ENCODE measurements around the gene DNAL1.
"Not testable (repeated sequence)": the region's sequence is repeated elsewhere in the genome, so short reads cannot be mapped to it uniquely, and the experiment has no call there.

The DNAL1 gene

DNA sequence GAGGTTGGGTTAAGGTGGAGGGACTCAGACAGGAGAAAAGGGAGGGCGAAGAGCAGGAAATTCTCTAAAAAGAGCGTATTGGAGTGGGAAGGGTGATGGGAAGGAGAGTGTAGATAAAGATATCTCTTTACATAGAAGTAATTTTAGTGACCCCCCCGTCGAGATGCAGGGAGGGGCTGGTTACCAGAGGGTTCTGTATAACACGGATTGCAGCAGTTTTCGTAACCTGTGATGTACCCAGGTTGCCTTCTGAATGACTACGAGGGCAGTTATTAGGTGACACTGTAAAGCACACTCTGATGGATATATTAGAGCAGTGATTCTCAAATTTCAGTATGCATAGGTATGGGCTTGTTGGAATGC, 443 bp downstream of the DNAL1 start:
- peaks cover 0 to 10% of the 10 kb centered on the region in 2 donors for H3K4me1 ChIP-seq (ENCODE audit: control insufficient read depth in 1 of 2, insufficient read depth in 2 of 2, low read length in 2 of 2)
- no peaks in the 10 kb centered on the region for H3K36me3 ChIP-seq (ENCODE audit: control insufficient read depth in 1 of 2, insufficient read depth in 2 of 2, low read length in 2 of 2)
- no peaks in the 10 kb centered on the region for H3K27me3 ChIP-seq (ENCODE audit: low read depth, low read length)
- peak overlapping the region; percentile 95 to 98 for H3K4me3 ChIP-seq (ENCODE audit: low read depth in 1 of 2, low read length in 2 of 2)
- no peaks in the 10 kb centered on the region for H3K9me3 ChIP-seq (ENCODE audit: control insufficient read depth in 1 of 2, low read length in 2 of 2)
- peak overlapping the region; percentile 95 for H3K27ac ChIP-seq (ENCODE audit: low read length)

DNA sequence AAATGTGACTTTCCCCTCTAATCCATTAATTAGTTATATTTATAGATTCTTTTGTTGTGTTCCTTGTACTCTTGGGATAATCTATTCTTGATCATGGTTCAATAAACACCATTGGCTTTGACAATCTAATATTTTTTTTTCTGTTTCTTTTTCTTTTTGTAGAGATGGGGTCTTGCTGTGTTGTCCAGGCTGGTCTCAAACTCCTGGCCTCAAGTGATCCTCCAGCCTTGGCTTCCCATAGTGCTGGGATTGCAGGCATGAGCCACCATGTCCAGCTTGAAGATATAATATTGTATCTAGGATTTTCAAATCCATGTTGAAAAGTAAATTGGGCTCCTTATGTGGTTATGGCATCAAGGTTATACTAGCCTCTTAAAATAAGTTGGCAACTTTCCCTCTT, 6.2 kb downstream of the DNAL1 start:
- peaks cover 0 to 5% of the 10 kb centered on the region in 2 donors for H3K36me3 ChIP-seq (ENCODE audit: control insufficient read depth in 1 of 2, insufficient read depth in 2 of 2, low read length in 2 of 2)

DNA sequence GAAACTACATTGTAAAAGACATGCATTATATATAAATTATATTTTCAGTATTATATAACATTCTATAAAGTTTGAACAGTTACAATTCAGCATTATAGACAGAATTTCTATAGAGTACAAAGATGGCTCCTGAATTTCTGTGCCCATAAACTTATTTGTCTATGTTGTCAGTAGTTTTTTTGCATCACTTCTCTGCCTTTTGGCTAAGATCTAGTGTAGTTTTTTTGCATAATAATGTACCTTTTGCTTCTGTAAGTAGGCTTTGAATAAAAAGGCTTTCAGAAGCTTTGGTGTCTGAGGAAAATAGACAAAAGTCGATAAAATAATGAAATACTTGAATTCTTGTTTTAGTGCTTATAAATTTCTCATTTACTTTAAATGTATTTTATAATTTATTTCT, 11.1 kb downstream of the DNAL1 start:
- H3K27ac ChIP-seq (ENCODE audit: low read length): no peak overlapping the region
- H3K4me1 ChIP-seq (ENCODE audit: control insufficient read depth in 1 of 2, insufficient read depth in 2 of 2, low read length in 2 of 2): no peaks in the 10 kb centered on the region
- H3K9me3 ChIP-seq (ENCODE audit: control insufficient read depth in 1 of 2, low read length in 2 of 2): no peaks in the 10 kb centered on the region
- H3K4me3 ChIP-seq (ENCODE audit: low read depth in 1 of 2, low read length in 2 of 2): no peak overlapping the region
- no peaks in the 10 kb centered on the region for H3K27me3 ChIP-seq (ENCODE audit: low read depth, low read length)
- H3K36me3 ChIP-seq (ENCODE audit: control insufficient read depth in 1 of 2, insufficient read depth in 2 of 2, low read length in 2 of 2): peaks cover 0 to 10% of the 10 kb centered on the region in 2 donors

More for the DNA sequence above, 6.2 kb downstream of the DNAL1 start:
- no peaks in the 10 kb centered on the region for H3K9me3 ChIP-seq (ENCODE audit: control insufficient read depth in 1 of 2, low read length in 2 of 2)
- no peak overlapping the region for H3K27ac ChIP-seq (ENCODE audit: low read length)
- H3K4me1 ChIP-seq (ENCODE audit: control insufficient read depth in 1 of 2, insufficient read depth in 2 of 2, low read length in 2 of 2): peaks cover 0 to 2% of the 10 kb centered on the region in 2 donors
- no peaks in the 10 kb centered on the region for H3K27me3 ChIP-seq (ENCODE audit: low read depth, low read length)
- H3K4me3 ChIP-seq (ENCODE audit: low read depth in 1 of 2, low read length in 2 of 2): no peak overlapping the region

DNA sequence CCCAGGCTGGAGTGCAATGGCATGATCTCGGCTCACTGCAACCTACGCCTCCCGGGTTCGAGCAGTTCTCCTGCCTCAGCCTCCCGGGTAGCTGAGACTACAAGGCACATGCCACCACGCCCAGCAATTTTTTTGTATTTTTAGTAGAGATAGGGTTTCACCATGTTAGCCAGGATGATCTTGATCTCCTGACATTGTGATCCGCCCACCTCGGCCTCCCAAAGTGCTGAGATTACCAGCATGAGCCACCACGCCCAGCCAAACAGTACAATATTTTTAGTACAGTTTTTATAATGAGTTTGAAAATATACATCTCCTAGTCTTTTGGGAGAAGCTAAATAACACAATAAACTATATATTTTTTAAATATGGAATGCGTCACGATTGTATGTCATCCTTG, 14.4 kb downstream of the DNAL1 start:
- not testable (repeated sequence) for H3K9me3 ChIP-seq (ENCODE audit: control insufficient read depth in 1 of 2, low read length in 2 of 2); H3K27ac ChIP-seq (ENCODE audit: low read length); H3K4me1 ChIP-seq (ENCODE audit: control insufficient read depth in 1 of 2, insufficient read depth in 2 of 2, low read length in 2 of 2); H3K4me3 ChIP-seq (ENCODE audit: low read depth in 1 of 2, low read length in 2 of 2); H3K27me3 ChIP-seq (ENCODE audit: low read depth, low read length)
- peaks cover 0 to 16% of the 10 kb centered on the region in 2 donors for H3K36me3 ChIP-seq (ENCODE audit: control insufficient read depth in 1 of 2, insufficient read depth in 2 of 2, low read length in 2 of 2)

DNA sequence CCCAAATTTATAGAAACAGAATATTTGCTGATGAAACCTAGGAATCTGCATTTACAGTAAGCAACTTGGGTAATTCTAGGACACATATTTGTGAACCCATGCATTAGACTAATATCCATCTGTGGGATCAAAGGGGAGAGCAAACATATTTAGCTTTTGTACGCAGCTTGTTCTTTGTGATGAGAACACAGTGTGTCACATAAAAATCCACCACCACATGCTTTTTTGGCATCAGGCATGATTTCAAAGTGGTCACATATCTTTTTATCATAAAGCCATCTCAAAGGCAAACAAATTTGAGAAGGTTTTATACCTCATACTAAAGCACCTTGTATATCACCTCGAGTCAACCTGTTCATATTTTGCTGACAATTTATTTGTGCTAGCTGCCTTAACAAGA, 15.7 kb downstream of the DNAL1 start:
- Histone ChIP-seq H3K4me3 (ENCODE audit: low read depth in 1 of 2, low read length in 2 of 2) (no peak overlapping the region), H3K4me1 (ENCODE audit: control insufficient read depth in 1 of 2, insufficient read depth in 2 of 2, low read length in 2 of 2) (peaks cover 0 to 3% of the 10 kb centered on the region in 2 donors), H3K27ac (ENCODE audit: low read length) (no peak overlapping the region), H3K9me3 (ENCODE audit: control insufficient read depth in 1 of 2, low read length in 2 of 2) (no peaks in the 10 kb centered on the region), H3K27me3 (ENCODE audit: low read depth, low read length) (no peaks in the 10 kb centered on the region), H3K36me3 (ENCODE audit: control insufficient read depth in 1 of 2, insufficient read depth in 2 of 2, low read length in 2 of 2) (peaks cover 0 to 16% of the 10 kb centered on the region in 2 donors)

DNA sequence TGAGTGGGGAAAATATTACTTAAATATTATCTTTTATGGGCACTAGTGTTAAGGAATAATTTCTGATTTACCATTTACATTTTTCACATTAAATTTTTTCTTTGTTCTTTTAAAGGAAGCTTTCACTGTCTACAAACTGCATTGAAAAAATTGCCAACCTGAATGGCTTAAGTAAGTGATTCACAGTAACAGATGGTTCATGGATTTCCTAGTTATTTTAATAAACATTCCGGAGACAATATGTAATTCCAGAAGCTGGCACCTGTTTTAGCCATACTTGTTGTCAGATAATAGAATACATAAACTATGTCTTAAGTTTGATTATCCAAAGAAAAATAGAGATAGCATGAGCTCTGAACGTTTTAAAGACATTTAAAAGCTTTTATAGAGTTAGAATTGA, 17.1 kb downstream of the DNAL1 start:
- no peak overlapping the region for H3K4me3 ChIP-seq (ENCODE audit: low read depth in 1 of 2, low read length in 2 of 2)
- H3K27ac ChIP-seq (ENCODE audit: low read length): no peak overlapping the region
- peaks cover 0 to 16% of the 10 kb centered on the region in 2 donors for H3K36me3 ChIP-seq (ENCODE audit: control insufficient read depth in 1 of 2, insufficient read depth in 2 of 2, low read length in 2 of 2)
- no peaks in the 10 kb centered on the region for H3K27me3 ChIP-seq (ENCODE audit: low read depth, low read length)
- no peaks in the 10 kb centered on the region for H3K9me3 ChIP-seq (ENCODE audit: control insufficient read depth in 1 of 2, low read length in 2 of 2)
- peaks cover 0 to 3% of the 10 kb centered on the region in 2 donors for H3K4me1 ChIP-seq (ENCODE audit: control insufficient read depth in 1 of 2, insufficient read depth in 2 of 2, low read length in 2 of 2)

DNA sequence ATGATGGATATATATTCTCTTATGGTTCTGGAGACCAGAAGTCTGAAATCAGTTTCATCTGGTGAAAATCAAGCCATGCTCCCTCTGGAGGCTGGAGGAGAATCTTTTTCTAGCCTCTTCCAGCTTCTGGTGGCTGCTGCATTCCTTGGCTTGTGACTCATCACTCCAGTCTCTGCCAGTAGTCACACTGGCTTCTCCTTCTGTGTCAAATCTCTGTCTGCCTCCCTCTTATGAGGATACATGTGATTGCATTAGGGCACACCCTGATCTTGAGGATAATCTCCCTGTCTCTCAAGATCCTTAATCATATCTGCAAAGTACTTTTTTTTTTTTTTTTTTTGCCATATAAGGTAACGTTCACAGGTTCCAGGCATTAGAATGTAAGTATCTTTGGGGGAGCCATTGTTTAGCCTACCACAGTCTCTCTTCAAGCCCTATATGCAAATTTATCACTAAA, 17.7 kb downstream of the DNAL1 start:
- Histone ChIP-seq H3K9me3 (ENCODE audit: control insufficient read depth in 1 of 2, low read length in 2 of 2) (no peaks in the 10 kb centered on the region), H3K27me3 (ENCODE audit: low read depth, low read length) (no peaks in the 10 kb centered on the region), H3K4me1 (ENCODE audit: control insufficient read depth in 1 of 2, insufficient read depth in 2 of 2, low read length in 2 of 2) (peaks cover 0 to 3% of the 10 kb centered on the region in 2 donors), H3K27ac (ENCODE audit: low read length) (no peak overlapping the region), H3K36me3 (ENCODE audit: control insufficient read depth in 1 of 2, insufficient read depth in 2 of 2, low read length in 2 of 2) (peaks cover 0 to 16% of the 10 kb centered on the region in 2 donors), H3K4me3 (ENCODE audit: low read depth in 1 of 2, low read length in 2 of 2) (no peak overlapping the region)

DNA sequence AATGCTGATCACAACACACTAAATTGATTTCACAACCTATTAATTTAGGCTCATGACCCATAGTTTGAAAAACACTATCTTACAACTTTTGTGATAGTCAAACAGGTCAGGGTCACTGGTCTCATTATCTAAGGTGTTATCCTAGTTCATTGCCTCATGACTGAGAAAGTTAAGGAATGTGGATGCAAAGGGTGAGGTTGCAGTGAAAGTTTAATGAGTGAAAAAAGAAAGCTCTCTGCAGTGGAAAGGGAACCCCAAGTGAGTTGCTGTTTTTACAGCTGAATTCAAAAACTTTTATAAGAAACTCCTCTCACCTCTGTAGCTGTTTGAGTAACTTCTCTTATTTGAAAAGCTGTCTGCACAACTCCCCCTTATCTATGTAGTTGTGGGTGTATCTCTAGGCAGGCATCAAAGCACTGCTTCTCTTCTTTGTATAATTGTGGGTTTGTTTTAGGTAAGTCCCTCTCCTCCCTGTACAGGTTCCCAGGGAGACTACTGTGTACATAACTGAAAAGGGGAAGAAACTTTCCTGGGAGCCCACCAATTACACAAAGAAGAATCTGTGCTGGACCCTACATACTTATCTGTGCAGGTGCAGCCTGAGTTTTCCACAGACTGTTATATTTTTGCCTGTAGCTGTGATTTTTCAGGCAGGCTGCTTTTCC, 18.9 kb downstream of the DNAL1 start:
- Histone ChIP-seq H3K27ac (ENCODE audit: low read length) (no peak overlapping the region), H3K9me3 (ENCODE audit: control insufficient read depth in 1 of 2, low read length in 2 of 2) (no peaks in the 10 kb centered on the region), H3K4me1 (ENCODE audit: control insufficient read depth in 1 of 2, insufficient read depth in 2 of 2, low read length in 2 of 2) (peaks cover 0 to 3% of the 10 kb centered on the region in 2 donors), H3K36me3 (ENCODE audit: control insufficient read depth in 1 of 2, insufficient read depth in 2 of 2, low read length in 2 of 2) (peaks cover 0 to 16% of the 10 kb centered on the region in 2 donors), H3K4me3 (ENCODE audit: low read depth in 1 of 2, low read length in 2 of 2) (no peak overlapping the region), H3K27me3 (ENCODE audit: low read depth, low read length) (no peaks in the 10 kb centered on the region)

DNA sequence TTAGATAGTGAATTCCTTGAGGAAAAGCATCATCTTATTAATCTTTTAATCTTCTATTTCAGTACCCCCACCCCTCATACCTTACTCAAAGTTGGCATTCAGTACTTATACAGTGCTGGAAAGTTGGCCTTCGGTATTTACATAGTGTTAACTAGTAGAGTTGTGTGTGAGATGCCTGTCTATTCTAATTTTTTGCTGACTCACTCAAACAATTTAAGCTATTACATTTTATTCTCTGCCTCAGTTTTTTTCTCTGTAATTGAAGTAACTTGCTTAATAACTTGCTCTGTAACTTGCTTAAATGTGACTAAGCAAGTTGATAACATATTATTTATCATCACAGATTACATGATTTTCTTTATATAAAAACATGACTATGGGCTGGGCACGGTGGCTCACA, 20.3 kb downstream of the DNAL1 start:
- Histone ChIP-seq H3K27me3 (ENCODE audit: low read depth, low read length) (no peaks in the 10 kb centered on the region), H3K27ac (ENCODE audit: low read length) (no peak overlapping the region), H3K4me3 (ENCODE audit: low read depth in 1 of 2, low read length in 2 of 2) (no peak overlapping the region), H3K9me3 (ENCODE audit: control insufficient read depth in 1 of 2, low read length in 2 of 2) (no peaks in the 10 kb centered on the region), H3K36me3 (ENCODE audit: control insufficient read depth in 1 of 2, insufficient read depth in 2 of 2, low read length in 2 of 2) (peaks cover 0 to 16% of the 10 kb centered on the region in 2 donors), H3K4me1 (ENCODE audit: control insufficient read depth in 1 of 2, insufficient read depth in 2 of 2, low read length in 2 of 2) (peaks cover 0 to 3% of the 10 kb centered on the region in 2 donors)

DNA sequence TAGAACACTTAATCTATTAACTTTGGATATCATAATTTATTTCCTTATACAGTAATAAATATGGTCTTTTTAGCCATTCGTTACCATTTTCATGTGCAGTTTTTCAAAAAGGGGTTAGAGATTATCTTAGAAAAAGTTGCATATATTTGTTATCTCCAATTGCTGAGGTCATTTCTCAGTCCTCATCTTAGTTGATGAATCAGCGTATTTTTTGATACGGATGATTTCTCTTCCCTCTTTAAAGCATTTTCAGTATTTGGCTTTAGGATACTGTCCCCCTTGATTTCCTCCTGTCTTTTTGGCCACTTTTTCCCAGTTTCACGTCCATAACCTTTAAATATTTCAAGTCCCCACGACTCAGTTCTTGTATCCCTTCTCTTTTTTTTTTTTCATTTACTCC, 21.8 kb downstream of the DNAL1 start:
- Histone ChIP-seq H3K4me3 (ENCODE audit: low read depth in 1 of 2, low read length in 2 of 2) (no peak overlapping the region), H3K4me1 (ENCODE audit: control insufficient read depth in 1 of 2, insufficient read depth in 2 of 2, low read length in 2 of 2) (peaks cover 0 to 3% of the 10 kb centered on the region in 2 donors), H3K9me3 (ENCODE audit: control insufficient read depth in 1 of 2, low read length in 2 of 2) (no peaks in the 10 kb centered on the region), H3K36me3 (ENCODE audit: control insufficient read depth in 1 of 2, insufficient read depth in 2 of 2, low read length in 2 of 2) (peaks cover 0 to 12% of the 10 kb centered on the region in 2 donors), H3K27me3 (ENCODE audit: low read depth, low read length) (no peaks in the 10 kb centered on the region), H3K27ac (ENCODE audit: low read length) (no peak overlapping the region)

DNA sequence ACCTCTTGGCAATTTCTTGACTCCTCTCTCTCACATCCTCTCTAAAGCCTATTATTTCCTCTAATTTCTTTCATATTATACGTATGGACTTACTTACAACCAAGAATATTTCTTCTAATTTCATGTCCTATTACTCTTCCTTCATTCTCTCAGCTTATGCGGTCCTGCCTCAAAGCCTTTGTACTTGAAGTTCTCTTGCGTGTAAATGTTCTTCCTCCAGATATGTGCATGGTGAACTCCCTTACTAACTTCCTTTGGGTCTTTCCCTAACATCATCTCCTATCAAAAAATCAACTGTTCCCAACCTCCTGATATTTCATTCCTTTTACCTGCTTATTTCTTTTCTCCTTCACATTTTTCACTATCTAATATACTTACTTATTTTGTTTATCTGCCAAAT, 23.1 kb downstream of the DNAL1 start:
- Histone ChIP-seq H3K4me3 (ENCODE audit: low read depth in 1 of 2, low read length in 2 of 2) (no peak overlapping the region), H3K4me1 (ENCODE audit: control insufficient read depth in 1 of 2, insufficient read depth in 2 of 2, low read length in 2 of 2) (no peaks in the 10 kb centered on the region), H3K9me3 (ENCODE audit: control insufficient read depth in 1 of 2, low read length in 2 of 2) (no peaks in the 10 kb centered on the region), H3K27ac (ENCODE audit: low read length) (no peak overlapping the region), H3K36me3 (ENCODE audit: control insufficient read depth in 1 of 2, insufficient read depth in 2 of 2, low read length in 2 of 2) (peaks cover 0 to 15% of the 10 kb centered on the region in 2 donors), H3K27me3 (ENCODE audit: low read depth, low read length) (no peaks in the 10 kb centered on the region)

DNA sequence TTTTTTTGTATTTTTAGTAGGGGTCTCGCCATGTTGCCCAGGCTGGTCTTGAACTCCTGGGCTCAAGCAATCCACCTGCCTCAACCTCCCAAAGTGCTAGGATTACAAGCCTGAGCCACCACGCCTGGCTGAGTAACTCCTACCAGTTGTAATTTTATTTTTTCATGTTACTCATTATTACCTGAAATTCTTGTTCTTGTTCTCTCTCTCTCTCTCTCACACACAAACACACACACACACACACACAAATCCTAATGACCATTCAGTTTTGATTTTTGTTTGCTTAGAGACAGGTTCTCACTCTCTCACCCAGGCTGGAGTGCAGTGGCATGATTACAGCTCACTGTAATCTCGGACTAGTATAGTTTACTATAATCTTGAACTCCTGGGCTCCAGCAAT, 30.2 kb downstream of the DNAL1 start:
- no peaks in the 10 kb centered on the region for H3K9me3 ChIP-seq (ENCODE audit: control insufficient read depth in 1 of 2, low read length in 2 of 2)
- H3K27me3 ChIP-seq (ENCODE audit: low read depth, low read length): no peaks in the 10 kb centered on the region
- no peaks in the 10 kb centered on the region for H3K4me1 ChIP-seq (ENCODE audit: control insufficient read depth in 1 of 2, insufficient read depth in 2 of 2, low read length in 2 of 2)
- no peak overlapping the region for H3K27ac ChIP-seq (ENCODE audit: low read length)
- H3K4me3 ChIP-seq (ENCODE audit: low read depth in 1 of 2, low read length in 2 of 2): no peak overlapping the region
- H3K36me3 ChIP-seq (ENCODE audit: control insufficient read depth in 1 of 2, insufficient read depth in 2 of 2, low read length in 2 of 2): peaks cover 0 to 14% of the 10 kb centered on the region in 2 donors
